Osteocyte (in vitro differentiated cells): ENCODE results near the gene ACOX1. TPM values are rescaled to one million over a fixed set of nuclear protein-coding genes. Genes with fewer than 3 reads are reported as not detected.
A peak's percentile ranks its signal among the peaks of the same experiment; 100 is the strongest.

ENCODE experiments used
- DNase-seq: peaks from one replicate; pipeline ENCODE4 v3.0.0; 2021; ENCODE audit warnings: mixed read lengths; ENCODE audit not compliant: unreplicated experiment; ENCODE audit errors: extremely low spot score
- H3K27ac Mint-ChIP-seq: one replicate; pipeline ENCODE4 v1.8.0; 2021; ENCODE audit warnings: mild to moderate bottlenecking, mixed read lengths; ENCODE audit not compliant: unreplicated experiment
- H3K27me3 Mint-ChIP-seq: one replicate; pipeline ENCODE4 v1.8.0; 2021; ENCODE audit warnings: mixed read lengths; ENCODE audit not compliant: unreplicated experiment
- H3K36me3 Mint-ChIP-seq: one replicate; pipeline ENCODE4 v1.8.0; 2021; ENCODE audit warnings: mixed read lengths; ENCODE audit not compliant: unreplicated experiment
- H3K4me1 Mint-ChIP-seq: one replicate; pipeline ENCODE4 v1.8.0; 2021; ENCODE audit warnings: mixed read lengths; ENCODE audit not compliant: unreplicated experiment
- H3K4me3 Mint-ChIP-seq: one replicate; pipeline ENCODE4 v1.8.0; 2021; ENCODE audit warnings: mild to moderate bottlenecking, moderate library complexity, mixed read lengths; ENCODE audit not compliant: unreplicated experiment
- H3K9me3 Mint-ChIP-seq: one replicate; pipeline ENCODE4 v1.8.0; 2021; ENCODE audit warnings: mixed read lengths; ENCODE audit not compliant: unreplicated experiment
- long read RNA-seq: library from polyadenylated mRNA; unstranded; transcript quantifications from one replicate; pipeline ENCODE4 v2.0.0, GENCODE V29; 2021
- total RNA-seq: library from RNA; stranded (reverse); gene quantifications from 2 replicates; pipeline ENCODE4 v1.2.1, GENCODE V29; 2021
- TF ChIP-seq, protein P1 (sequence below): fragments of 200-600 bp; sonication (generic); IDR thresholded peaks from 2 replicates; pipeline ENCODE4 v1.5.0; 2021; ENCODE audit warnings: antibody characterized with exemption, mild to moderate bottlenecking, moderate library complexity

The ACOX1 gene
- 48.0 and 53.4 TPM in 2 replicates for total RNA-seq
- long read RNA-seq, full-length matches to known transcripts: 151 of 191 reads
- long read RNA-seq, partial matches to known transcripts: 25 of 191 reads
- long read RNA-seq, other reads (novel, unspliced or antisense): 15 of 191 reads

DNA sequence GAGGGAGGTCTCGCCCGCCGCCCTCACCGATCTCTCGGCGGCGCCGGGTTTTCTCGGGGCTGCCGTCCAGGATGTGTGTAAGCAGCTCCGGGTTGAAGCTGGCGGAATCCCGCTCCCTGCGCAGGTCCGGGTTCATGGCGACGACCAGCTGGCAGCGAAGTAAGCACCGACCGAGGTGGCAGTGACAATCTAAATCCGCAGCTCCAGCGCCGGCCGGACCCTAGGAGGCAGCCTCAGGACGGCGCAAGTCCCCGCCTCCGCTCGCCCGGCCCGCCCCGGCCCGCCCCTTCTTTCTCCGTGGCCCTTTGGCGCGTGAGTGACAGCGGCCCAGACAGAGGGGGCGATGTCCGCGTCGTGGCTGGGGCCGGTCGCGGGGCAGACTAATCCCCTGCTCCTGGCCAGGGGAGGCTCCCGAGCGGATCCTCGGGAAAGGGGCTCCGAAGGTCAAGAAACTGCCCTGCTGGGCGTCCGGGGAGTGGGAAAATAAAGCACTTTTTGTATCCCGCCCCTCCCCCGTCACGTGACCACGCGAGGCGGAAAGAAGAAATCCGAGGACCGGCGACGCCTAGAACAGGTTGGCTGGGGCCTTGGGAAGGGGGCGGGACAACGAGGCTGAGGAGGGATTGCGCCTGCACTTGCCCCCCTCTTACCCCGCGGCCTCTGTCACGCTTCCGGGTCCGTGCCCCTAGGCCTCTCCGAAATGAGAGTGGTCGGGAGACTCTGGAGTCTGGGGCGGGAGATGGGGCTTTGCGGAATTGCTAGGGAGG, at the start of gene ACOX1, which contains the start of gene TEN1:
Gene ACOX1 (minus strand): TSS at position 229 of the 767 bp plus-strand sequence. CDS start 93 bp downstream, at position 136.
Gene TEN1 (plus strand): TSS at position 303 of the 767 bp plus-strand sequence. CDS start 6,953 bp downstream, outside the sequence.
- Mint-ChIP-seq H3K4me1 (peaks cover 59% of the 10 kb centered on the region), H3K9me3 (no peaks in the 10 kb centered on the region), H3K27me3 (no peaks in the 10 kb centered on the region), H3K27ac (peak within 1 kb of the TSS; percentile 100), H3K4me3 (peak within 1 kb of the TSS; percentile 94), H3K36me3 (peaks cover 1% of the 10 kb centered on the region)
- DNase-seq: peak; percentile 98
- TF ChIP-seq, protein P1, sequence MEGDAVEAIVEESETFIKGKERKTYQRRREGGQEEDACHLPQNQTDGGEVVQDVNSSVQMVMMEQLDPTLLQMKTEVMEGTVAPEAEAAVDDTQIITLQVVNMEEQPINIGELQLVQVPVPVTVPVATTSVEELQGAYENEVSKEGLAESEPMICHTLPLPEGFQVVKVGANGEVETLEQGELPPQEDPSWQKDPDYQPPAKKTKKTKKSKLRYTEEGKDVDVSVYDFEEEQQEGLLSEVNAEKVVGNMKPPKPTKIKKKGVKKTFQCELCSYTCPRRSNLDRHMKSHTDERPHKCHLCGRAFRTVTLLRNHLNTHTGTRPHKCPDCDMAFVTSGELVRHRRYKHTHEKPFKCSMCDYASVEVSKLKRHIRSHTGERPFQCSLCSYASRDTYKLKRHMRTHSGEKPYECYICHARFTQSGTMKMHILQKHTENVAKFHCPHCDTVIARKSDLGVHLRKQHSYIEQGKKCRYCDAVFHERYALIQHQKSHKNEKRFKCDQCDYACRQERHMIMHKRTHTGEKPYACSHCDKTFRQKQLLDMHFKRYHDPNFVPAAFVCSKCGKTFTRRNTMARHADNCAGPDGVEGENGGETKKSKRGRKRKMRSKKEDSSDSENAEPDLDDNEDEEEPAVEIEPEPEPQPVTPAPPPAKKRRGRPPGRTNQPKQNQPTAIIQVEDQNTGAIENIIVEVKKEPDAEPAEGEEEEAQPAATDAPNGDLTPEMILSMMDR: peak; percentile 50

DNA sequence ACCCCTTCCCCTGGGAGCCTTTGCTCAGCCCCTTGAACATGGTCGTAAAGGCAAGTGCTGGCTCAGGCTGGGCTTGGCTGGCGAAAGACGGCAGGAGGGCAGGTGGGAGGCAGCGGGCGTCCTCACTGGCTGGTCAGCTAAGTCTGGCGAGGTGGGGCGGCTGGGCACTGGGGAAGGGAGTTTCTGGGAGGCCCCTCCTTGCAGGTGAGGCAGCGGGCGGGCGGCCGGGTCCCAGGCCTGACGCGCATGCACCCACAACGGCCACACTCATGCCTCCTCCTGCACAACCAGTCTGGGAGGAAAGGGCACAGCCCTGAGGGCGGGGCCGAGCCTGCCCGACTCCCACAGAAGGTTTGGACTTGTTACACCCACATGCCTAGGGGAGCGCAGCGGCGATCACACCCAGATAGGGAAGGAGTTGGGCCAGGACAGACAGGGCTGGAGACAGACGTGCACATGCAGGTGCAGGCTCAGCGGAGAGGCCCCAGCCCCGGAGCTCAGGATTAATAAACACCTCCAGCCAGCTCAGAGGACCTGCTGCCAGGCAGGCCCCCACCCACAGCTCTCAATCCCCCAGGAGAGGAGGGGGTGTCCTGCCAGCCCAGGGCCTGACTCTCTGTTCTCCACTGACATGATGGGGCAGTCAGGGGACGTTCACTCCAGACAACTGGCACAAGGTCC, 48.3 kb upstream of the ACOX1 start, which contains the start of gene EVPL:
Gene EVPL (minus strand): TSS at position 148 of the 681 bp plus-strand sequence. CDS start 108 bp downstream, at position 40.
- no peak for DNase-seq
- TF ChIP-seq, protein P1: no peak
- H3K27me3 Mint-ChIP-seq: no peaks in the 10 kb centered on the region
- H3K4me1 Mint-ChIP-seq: peaks cover 12% of the 10 kb centered on the region
- H3K9me3 Mint-ChIP-seq: no peaks in the 10 kb centered on the region
- H3K4me3 Mint-ChIP-seq: no peak within 1 kb of the TSS
- H3K36me3 Mint-ChIP-seq: no peaks in the 10 kb centered on the region
- H3K27ac Mint-ChIP-seq: no peak within 1 kb of the TSS

DNA sequence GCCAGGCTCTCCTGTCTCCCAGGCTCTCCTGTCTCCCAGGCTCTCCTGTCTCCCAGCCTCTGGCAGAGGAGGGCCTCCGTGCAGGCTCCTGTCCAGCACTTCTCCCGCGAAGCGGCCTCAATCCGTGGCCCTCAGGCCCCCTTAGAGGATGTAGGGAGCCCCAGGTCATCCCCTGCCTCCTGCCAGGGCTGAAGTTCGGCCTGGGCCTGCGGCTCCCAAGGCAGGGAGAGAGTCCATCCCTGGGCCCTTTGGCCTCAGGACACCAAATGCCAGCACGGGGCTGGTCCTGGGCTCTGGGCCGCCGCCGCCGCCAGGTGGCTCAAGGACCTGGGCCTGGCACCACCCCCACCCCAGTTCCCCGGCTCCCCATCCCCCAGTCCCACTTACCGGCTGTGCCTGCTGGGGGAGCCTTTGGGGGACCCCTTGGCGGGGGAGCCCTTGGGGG, 47.8 kb upstream of the ACOX1 start:
- H3K36me3 Mint-ChIP-seq: no peaks in the 10 kb centered on the region
- no peaks in the 10 kb centered on the region for H3K27me3 Mint-ChIP-seq
- H3K4me1 Mint-ChIP-seq: peaks cover 12% of the 10 kb centered on the region
- no peaks in the 10 kb centered on the region for H3K9me3 Mint-ChIP-seq
- no peak overlapping the region for H3K27ac Mint-ChIP-seq
- TF ChIP-seq, protein P1: no peak
- no peak for DNase-seq
- H3K4me3 Mint-ChIP-seq: no peak overlapping the region

DNA sequence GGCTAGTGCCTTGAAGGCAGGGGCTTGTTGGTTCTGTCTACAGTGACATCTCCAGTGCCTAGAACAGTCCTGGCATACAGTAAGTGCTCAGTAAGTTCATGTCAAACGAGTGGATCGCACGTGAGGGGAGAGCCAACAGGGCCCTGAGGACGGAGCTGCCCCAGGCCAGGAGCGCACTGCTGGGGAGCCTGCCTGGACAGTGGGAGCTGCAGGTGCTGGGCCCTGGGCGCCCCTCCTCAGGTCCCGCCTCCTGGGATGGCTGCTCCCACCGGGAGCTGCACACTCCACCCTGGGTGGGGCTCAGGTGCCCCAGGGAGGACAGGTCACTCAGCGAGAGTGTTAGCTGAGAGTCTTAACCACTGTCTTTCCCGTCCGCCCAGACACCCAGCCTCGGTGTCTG, 46.3 kb upstream of the ACOX1 start:
- Mint-ChIP-seq H3K36me3 (no peaks in the 10 kb centered on the region), H3K4me3 (no peak overlapping the region), H3K27me3 (no peaks in the 10 kb centered on the region), H3K9me3 (no peaks in the 10 kb centered on the region), H3K4me1 (peaks cover 12% of the 10 kb centered on the region), H3K27ac (no peak overlapping the region)
- TF ChIP-seq, protein P1: no peak
- DNase-seq: no peak
